GM12872 (cell line): ENCODE results near the gene VAMP7.

ENCODE experiments used
- CTCF ChIP-seq: IDR thresholded peaks from 3 replicates; pipeline ENCODE4 v1.5.1; 2011; ENCODE audit warnings: low read depth, mild to moderate bottlenecking, low read length, moderate library complexity; ENCODE audit not compliant: insufficient read depth

The VAMP7 gene

DNA sequence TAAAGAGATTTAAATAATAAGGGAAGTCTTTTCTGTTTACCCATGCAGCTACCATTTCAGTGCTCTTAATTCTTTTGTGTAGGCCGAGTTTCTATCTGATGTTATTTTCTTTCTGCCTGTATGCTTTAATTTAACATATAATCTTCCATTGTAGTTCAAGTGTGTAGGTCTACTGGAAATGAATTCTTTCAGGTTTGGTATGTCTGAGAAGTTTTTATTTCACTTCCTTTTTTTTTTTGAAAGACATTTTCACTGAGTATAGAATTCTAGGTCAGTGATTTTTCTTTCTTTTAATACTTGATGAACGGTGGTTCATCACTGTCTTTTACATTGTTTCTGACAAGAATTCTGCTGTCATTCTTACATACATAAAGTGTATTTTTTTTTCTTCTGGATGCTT is 42.1 kb downstream of the VAMP7 start:
- no peak for TF ChIP-seq CTCF

GRCh38 chrX:155938132-155938531 is 57.0 kb downstream of the VAMP7 start:
- no peak for TF ChIP-seq CTCF

DNA sequence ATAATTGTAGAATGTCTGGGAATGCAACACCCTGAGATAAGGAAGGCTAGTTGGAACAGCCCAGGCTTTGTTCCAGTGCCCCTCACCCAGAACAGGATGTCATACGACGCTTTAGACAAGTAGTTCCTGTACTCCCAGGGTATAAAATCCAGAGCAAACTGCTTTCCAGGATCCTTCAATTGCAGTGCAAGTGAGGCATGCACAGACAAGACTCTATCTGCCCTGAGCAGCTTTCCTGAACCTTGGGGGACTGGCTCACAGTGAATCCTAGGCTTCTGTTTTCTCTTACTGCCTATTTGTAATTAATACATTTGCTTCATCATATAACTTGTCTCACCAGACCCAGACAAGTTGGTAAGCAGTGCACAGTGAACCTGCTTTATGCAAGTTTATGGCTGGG is 68.0 kb downstream of the VAMP7 start:
- no peak for TF ChIP-seq CTCF

DNA sequence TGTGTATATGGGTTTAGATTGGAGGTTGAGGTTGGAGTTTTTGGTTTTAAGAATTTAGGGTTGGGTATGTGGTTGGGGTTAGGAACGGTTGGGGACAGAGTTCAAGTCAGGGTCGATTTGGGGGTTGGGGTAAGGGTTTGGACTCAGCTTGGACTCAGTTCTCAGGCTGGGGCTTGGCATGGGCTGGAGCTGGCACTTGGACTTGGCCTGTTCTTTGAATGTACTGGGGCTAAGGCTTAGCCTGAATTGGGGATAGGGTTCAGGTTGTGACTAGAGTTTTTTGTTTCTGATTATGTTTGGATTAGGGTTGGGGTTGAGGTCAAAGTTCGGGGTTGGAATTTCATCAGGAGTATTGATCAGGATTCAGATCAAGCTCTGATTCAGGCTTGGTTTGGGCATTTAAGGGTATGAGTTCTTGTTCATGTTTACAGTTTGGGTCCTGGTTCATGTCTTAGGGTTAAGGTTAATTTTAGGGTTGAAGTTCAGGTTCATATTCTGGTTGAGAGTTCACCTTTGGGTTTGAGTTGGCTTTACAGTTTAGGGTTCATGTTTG is 70.2 kb downstream of the VAMP7 start:
- no peak for TF ChIP-seq CTCF

DNA sequence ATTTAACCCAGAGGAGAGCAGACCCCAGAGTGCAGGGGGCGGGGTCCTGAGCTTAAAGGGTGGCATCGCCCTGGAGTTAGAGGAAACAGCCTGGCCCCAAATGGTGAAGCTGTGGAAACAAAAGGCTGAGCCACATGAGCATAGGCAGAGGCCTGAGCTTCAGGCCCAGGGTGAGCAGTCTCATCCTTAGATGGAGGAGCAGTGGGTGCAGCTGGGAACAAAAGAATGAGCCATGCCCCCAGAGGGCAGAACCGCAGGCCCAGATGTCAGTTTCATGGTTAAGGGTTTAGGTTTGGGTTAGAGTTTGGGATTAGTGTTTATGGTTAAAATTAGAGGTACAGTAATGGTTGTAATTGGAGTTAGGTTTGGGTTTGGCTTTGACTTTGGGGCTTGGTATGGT is 71.9 kb downstream of the VAMP7 start:
- TF ChIP-seq CTCF: no peak

DNA sequence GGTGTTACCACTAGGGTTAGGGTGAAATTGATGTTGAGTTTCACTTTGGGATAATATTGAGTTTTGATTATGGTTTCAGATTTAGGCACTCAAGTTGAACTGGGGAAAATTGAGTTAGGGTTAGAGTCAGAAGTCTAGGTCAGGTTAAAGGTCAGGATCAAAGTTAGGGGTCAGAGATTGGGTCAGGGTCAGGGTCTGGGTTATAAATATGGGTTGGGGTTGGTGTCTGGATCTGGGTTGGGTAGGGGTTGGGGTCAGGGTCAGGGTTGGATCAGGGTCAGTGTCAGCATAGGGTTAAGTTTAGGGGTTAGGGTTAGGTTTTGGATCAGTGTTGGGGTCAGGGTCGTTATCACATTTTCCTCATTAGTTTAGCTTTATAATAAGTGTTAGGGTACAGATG is 73.6 kb downstream of the VAMP7 start:
- no peak for TF ChIP-seq CTCF

- TF ChIP-seq CTCF: no peak
Measured at GRCh38 chrX:155956099-155956498, 75.0 kb downstream of the VAMP7 start.

- no peak for TF ChIP-seq CTCF
Measured at GRCh38 chrX:155956649-155957048, 75.5 kb downstream of the VAMP7 start.
